NCI-H2227 (cell line): ENCODE data around the gene PEX11B.

Experiments
- DNase-seq: peaks from one replicate; lab custom pipeline; 2025; ENCODE audit not compliant: unreplicated experiment; lab: John Stamatoyannopoulos, UW

Gene PEX11B

DNA sequence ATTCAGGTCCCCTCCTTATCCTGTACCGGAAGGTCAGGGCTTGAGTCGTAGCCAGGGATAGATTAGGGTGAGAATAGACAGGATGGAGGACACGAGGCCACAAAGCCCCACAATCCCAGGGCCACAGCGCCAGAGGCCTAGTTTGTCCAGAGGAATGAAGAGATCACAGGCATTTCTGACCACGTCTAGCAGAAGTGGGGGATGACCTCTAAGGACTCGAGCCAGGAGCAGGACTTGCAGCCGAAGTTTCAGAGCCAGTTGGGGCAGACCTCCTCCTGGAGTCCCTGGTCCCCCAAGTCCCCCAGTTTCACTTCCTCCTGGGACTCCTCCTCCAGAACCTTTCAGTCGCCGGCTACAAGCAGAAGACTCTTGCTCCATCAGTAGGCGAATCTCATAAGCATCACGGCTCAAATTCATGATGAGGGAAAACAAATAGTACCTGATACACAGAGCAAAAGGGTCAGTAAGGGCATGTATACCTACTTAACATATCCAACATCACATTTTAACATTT lies 6.3 kb downstream of the PEX11B start:
- DNase-seq = no peak

DNA sequence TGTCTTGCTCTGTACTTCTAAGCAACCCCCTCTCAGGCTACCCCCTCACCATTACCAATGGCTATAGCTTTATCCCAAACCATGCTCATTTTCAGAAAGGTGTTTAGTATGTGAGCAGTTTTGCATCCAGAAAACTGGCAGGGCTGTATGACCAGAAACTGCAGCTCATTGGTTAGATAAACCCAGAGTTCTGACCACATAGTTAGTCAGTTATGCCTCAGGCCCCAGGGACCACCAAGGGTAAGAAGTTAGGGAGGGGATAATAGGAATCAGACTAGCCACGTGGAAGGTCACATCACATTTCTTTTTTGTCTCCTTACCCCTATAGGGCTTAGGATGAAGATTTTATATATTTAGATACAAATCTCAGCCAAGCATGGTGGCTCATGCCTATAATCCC lies 9.9 kb downstream of the PEX11B start:
- no peak for DNase-seq

DNA sequence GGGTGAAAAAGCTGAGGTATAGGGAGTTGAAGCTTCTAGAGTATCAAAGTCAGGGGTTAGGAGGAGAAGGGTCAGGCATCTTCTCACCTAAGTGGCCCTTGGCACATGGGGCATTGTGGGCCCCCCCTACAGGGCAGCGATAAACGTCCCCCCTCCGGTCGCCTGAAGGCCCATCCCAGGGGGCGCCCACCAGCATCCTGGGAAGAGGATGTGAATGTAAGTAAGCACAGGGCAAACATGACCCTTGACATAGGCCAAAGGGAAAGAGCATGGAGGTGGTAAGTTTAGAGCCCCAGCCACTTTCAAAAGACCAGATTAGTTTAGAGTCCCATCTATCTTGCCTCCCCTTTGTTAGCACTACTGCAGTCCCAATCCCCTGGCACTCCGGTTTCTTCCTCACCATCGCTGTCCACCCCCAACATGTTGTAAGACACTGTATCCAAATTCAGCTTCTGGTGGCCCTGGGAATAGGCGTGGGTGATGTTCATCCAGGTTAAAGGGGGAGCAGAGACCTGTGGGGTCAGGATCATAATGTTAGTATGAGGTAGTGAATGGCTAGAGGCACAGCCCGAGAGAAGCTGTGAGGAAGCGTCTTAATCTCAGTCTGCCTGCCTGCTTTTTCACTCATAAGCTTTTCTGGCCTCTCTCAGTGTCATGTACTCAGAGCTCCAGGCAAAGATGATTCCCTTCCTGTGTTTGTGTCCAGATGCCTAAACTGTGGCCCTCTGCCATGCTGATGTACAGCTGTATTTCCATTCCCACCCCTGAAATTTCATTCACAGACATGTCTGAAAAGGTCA lies 11.4 kb downstream of the PEX11B start:
- DNase-seq = no peak

DNA sequence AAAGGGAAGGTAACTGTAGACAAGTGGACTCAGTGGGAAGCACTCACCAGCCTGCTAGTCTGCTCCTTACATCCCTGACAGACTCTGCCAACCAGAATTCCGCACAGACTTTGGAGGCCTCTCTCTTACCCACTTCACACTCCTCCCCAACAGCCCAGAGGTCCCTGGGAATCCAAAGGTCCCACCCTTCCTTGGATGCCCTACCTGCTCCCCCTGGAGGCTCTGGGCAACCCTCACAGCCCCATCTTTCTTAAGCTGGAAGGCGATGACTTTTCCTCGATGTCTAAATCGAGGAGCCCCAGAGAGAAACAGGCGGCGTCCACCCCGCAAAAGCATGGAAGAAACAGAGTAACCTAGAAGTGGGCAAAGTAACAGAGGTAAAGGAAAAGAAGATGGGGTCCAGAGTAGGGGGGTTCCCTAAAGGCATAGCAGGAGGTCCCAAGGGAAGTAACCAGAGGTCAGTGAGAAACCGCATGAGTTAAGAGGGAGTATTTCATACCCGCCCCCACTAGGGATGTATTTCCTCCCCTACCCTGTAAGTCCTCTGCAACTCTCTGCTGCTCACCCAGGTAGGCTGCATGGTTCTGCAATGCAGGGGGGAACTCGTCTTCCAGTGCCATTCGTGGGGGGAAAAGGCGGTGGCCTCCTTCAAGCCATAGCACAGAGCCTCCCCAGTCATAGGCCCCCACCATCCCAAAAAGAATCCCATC lies 17.1 kb downstream of the PEX11B start:
- no peak for DNase-seq

DNA sequence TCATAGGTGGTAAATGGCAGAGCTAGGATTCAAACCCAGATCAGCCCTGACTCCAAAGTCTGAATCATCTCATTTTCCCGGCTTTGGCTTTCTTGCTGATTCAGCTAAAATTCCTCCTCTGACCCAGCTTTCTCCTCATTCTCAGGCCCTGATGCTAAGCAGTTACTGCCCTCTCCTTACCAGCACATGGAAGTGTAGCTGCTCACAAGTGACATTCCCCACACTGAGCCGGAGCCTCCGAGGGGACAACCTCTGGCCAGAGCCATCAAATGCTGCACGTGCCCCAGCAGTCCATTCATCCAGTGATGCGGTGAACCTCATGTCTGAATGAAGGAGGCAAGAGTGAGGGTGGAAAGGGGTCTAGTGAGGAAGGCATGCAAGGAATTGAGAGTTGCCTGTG lies 19.8 kb downstream of the PEX11B start:
- DNase-seq = no peak

DNA sequence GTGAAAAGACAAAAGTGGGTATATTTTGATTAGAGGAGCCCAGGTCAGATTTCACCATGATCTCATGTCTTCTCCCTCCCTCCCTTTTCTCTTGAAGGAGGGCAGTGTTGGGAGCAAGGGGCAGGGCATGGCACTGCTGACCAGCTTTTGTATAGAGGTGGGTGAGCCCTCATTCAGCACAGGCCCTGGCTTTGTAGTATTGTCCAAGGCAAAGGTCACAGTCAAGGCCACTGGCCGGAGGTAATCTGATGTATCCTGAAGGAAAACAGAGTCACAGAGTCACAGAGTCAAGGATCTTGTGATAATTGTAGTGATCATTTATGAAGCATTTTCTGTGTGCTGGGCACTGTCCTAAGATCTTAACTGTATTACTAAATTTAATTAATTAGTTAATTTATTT lies 20.5 kb downstream of the PEX11B start:
- DNase-seq = no peak

DNA sequence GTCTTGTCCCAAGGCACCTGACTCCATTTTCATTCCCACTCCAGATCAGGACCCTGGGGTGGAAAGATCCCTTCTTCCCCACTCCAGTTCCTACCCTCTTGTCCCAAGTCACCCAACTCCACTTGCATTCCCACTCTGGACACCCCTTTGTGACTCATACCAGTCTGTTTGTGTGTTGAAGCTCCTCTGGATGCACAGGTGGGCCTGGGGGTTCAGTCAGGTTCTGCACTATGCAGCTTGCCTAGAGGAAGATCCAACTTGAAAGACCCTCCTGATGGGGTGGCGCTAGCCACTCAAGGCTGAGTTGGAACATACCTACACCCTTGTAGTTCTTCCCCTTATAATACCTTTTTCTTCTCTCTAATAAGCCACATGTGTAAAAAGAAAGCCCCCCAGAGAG lies 23.0 kb downstream of the PEX11B start:
- DNase-seq = no peak

DNA sequence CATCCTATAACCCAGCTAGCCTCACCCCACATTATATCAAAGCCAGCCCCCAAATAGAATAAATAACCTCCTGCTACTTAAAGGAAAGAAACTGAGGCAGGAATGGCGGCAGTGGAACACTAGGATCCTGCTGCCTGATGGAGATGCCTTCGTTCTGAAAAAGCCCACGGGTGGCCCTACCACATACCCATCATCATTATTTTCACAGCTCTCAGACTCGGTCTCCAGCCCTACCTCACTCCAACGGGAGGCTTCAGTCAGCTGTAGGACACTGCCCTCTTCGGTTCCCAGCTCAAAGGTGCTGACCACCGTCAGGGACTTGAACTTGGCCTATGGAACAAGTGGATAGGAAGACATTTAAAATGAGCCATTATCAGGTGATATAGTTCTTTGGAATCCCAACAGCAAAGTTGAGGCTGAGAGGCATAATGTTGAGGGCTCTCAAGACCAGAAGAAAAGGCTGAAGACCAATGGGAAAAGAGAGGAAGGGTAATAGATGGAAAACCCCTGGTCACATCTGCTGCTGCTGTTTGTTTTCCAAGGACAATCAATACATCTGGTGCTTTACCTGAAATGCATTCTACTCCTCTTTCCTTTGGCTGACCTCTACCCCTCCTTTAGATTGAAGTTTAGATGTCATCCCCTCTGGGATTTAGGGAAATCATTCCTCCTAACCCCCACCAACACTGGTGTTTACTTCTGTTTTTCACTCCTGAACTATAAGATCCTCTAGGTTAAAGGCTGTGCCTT lies 25.0 kb downstream of the PEX11B start:
- DNase-seq = no peak

DNA sequence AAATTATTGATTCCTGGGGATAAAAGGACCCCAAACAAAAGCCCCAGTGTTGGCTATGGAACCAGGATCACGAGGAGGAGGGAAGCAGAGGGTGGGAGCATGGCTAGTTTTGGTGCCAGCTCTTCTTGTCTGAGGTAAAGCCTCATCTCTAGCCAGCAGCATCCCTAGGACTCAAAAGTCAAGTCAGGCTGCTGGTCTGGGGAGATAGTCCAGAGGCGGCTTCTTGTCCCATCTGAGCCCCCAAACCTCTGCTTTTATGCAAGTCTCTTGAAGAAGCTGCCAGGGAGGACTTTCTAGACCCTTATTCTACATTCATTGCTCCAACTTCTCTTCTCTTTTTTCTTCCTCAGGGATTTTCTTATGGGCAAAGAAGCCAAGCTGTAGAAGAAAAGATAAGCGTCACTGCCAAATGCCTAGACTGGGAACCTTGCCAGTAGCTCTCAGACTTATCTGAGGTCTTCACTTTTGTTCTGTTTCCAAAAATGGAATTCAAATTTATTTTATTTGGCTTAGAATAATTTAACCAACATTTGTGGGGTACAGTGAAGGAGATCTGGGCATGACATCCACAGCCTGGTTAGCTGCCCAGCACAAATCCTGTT lies 25.9 kb downstream of the PEX11B start:
- DNase-seq = no peak

DNA sequence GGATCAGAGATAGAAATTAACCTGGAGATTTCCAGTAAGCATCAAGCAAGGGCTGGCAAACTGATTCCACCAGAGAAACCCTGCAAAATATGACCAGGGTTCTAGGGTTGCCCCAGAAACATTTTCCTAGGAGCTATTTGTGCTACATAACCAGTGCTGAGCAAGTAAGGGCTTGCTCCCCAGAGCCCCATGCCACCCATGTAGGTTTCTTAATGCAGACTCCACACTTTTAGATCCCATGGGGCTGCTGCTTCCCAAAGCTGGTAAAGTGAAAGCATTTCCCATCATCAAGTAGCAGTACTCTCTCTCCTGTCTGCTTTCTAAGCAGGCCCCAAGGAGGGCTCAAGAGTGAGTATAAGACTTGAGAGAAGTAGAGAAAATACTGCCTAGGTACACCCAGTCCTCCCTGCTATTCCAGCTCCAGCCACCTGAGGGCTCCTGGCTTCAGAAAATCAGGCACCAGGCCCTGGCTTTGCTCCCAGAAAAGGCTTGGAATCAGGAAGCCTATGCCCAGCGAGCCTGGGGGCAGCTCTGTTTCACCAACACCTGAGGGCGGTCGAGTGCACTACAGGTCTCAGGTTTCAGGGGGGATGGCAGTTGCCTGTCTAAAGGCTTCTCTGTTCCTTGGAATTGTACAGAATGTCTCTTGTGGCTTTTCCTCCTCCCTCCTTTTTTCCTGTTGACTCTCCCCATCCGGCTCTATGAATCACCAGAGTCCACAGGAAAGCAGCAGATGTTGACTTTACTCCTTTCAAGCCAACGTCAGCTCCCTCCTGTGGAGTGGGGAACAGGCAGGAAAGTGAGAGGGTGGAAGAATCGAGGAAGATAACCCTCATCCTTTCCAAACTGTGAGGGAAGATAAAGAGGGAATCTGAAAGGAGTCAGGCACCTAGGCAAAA lies 26.7 kb downstream of the PEX11B start:
- DNase-seq = peak; percentile 96

DNA sequence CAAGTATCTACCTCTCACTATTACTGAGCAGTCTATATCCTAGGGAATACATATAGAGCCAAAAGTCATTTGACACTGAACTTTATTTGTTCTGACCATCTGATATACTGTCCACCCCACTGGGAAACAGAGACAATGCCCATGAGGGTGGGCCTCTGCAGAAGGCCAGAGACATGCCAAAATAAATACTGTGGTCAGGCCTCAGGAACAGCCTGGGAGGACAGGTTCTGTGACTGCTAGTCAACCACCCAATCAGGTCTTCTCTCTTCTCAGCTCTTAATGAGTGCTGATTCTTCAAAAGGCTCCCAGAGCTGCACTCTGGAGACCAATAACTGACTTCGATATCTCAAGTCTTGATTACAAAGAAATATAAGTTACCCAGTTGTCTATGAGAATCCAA lies 27.4 kb downstream of the PEX11B start:
- no peak for DNase-seq

DNA sequence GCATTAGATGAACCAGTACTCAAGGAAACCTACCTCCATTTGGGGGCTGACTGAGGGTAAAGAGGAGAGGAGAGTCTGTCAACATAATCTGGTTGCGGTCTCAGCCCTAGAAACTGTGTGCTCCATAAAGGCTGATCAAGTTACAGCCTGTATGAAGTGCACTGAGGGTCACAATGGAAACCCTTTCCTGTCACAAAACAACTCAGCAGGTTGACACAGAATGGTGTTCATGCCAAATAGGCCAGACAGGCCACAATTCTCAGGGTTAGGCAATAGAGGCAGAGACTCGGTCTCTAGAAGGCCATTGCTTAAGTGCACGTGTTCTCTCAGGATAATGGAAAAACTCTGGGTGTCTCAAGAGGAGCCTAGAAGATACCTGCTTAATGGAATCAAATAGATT lies 28.8 kb downstream of the PEX11B start:
- no peak for DNase-seq

DNA sequence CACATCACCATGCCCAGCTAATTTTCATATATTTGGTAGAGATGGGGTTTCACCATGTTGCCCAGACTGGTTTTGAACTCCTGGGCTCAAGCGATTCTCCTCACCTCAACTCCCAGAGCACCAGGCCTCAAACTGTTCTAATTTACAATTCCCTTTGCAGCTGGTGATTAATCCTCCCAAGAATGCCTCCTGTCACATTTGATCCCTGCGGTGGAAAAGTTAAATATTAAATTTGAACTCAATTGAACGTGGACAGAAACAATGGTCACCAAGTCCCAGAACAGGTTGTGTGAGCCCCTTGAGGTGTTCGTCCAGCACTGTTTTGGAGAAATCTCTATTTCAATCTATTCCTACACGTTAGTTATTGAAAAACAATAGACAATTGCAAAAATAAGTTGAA lies 30.9 kb downstream of the PEX11B start:
- no peak for DNase-seq

DNA sequence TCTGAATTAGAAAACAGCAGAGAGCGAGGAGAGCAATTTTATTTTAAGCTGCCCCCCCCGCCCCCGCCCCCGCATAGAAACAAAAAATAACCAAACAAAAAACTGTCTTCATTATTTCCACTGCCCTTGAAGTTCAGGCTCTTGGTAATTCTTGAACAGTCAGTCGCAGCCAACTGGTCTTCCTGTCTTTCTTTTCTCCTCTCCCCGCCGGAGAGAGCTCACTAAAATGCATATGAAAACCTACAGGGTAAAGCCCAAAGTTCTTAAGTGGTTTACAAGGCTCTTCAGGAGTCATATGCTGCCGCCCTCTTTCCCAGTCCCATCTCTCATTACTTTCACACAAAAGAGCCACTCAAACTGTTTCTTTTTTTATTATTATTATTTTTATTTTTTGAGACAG lies 31.7 kb downstream of the PEX11B start:
- no peak for DNase-seq

DNA sequence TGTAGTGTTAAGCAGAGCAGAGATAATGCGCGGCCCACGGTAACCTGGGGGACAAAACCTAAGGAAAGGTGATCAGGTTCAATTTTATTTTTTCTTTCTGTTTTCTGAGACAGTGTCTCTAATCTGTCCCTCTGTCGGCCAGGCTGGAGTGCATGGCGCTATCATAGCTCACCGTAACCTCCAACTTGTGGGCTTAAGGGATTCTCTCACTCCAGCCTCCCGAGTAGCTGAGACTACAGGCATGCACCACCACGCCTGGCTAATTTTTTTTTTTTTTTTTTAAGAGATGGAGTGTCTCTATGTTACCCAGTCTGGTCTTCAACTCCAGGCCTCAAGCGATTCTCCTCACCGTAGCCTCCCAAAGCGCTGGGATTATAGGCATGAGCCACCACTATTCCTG lies 32.1 kb downstream of the PEX11B start:
- DNase-seq = no peak

DNA sequence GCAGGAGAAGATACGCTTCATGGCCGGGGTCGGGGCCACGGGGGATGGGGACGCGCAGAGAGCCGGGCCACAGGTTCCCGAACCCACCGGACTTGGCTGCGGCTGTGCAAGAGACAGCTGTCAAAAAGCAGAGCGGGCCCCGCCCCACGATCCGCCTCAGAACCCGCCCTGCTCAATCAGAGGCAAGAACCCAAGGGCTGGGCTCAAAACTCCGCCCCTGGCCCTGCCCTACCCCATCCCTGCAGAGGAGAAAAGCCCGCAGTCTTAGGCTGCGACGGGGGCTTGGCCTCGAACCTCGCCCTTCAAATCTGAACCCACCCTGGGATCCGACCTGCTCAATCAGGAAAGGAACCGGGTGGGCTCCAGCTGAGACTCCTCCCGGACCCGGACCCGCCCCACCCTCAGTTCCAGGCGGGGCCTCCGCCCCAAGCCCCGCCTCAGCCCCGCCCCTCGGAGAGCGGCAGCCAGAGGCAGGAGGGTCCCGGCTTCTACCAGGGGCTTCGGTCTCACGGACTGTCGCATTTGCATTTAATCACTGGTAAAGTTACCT lies 32.7 kb downstream of the PEX11B start, which contains the start of gene ANKRD35:
Gene ANKRD35 (minus strand): TSS at position 129 of the 550 bp plus-strand sequence. CDS start 108 bp downstream, at position 21.
- DNase-seq = peak; percentile 87

DNA sequence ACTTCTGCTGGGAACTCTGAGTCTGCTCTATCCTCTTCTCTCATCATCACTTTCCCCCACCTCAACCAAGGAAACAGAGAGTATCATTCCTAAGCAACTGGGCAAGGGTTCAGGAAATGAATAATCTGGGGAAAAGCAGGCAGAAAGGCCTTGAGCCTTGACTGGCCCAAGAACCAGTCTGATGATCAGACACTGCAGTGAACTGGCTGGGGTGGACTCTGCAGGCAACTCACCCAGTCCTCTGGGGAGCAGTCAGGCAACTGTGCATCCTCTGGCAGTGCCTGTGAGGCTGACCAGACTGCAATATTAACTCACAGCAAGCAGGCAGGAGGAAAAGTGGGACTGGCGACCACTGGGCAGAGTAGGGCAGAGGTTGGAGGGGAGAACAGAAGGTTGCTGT lies 33.8 kb downstream of the PEX11B start:
- DNase-seq = no peak

DNA sequence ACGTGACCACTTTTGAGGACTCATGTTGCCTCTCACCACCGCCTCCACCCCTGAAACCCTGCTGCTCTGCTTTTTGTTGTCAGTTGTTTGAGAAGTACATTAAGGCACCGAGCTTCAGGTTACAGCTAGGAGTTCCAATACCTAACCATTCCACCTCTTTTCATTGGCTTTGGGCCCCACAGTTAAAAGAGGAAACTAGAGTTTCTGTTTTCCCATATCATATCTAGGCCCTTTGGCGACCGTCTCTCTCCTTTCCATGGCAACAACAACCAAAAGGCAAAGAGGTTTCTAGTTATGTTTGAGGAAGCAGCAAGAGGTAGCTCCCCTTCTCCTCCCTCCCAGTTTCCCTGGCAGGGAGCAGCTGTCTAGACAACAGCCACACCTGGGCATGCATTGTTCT lies 38.7 kb downstream of the PEX11B start:
- peak; percentile 71 for DNase-seq

DNA sequence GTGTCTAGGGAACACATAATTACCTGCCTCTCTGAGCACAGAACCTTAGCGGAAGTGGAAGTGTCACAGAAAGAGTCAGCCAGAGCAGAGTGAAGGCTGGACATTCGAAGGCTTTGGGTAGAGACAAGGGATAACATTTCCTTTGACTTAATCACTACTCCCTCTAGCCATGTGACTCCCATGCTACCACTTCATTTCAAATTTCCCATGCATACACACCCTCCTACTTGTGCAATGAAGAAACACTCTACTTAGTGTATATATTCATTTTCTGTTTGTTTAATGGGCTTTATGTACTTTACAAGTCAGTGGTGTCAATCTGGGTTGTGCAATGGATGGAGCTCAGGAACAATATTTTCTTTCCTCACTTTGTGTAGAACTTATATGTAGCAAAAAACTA lies 39.8 kb downstream of the PEX11B start:
- no peak for DNase-seq

DNA sequence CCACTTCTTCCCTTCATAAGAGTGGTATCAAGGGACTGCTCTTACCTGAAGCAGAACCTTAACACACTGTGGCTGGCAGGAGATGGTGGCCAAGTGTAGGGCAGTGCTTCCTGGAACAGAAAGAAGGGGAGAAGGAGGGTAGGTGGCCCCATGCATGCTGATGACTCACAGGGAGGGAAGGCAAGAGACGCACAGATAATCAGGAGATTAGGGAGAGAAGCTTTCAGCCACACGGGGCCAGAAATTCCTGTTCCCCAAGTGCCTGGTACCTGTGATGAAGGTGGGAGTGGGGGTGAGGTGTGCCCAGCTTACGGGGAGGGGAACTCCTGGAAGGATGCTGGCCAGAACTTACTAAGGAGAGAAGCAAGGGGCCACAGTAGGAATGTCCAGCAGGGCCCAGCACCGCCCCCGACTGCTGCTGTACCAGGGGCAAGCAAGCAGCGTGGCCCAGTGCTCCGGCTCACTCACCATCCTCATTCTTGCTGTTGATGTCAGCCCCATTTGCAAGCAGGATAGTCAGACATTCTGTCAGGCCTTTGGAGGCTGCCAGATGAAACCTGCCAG lies 40.5 kb downstream of the PEX11B start:
- no peak for DNase-seq
